Heart left ventricle (tissue), 16 donors: ENCODE measurements around the gene TLR3. TPM values are rescaled to one million over a fixed set of nuclear protein-coding genes. Genes with fewer than 3 reads are reported as not detected.

Source experiments
- ATAC-seq, 4 donors: fragments of 200-7000 bp; cut with Tn5 transposase; one replicate each; pipeline ENCODE4 v1.9.1; 2020 to 2022; ENCODE audit warnings: moderate library complexity in 4 of 4, mild to moderate bottlenecking in 3 of 4, moderate number of reproducible peaks in 1 of 4
- DNase-seq, 5 donors: peaks; one replicate each; pipeline ENCODE4 v3.0.0-alpha.2; 2020
- H3K27ac ChIP-seq, 12 donors: fragments of 200-600 bp; sonication (generic) in 4 of 12; one replicate each; pipeline versions ENCODE4 v1.5.0 to v1.8.0; 2016 to 2022; ENCODE audit warnings: mild to moderate bottlenecking in 2 of 12
- H3K27me3 ChIP-seq, 9 donors: fragments of 200-600 bp; sonication (generic) in 2 of 9; one replicate each; pipeline versions ENCODE4 v1.5.1 to v1.8.0; 2016 to 2022; ENCODE audit warnings: mild to moderate bottlenecking in 3 of 9
- H3K36me3 ChIP-seq, 9 donors: fragments of 200-600 bp; sonication (generic) in 2 of 9; one replicate each; pipeline versions ENCODE4 v1.5.0 to v1.8.0; 2018 to 2022; ENCODE audit warnings: mild to moderate bottlenecking in 2 of 9
- H3K4me1 ChIP-seq, 12 donors: fragments of 200-600 bp; sonication (generic) in 4 of 12; one replicate each; pipeline versions ENCODE4 v1.5.0 to v1.8.0; 2016 to 2022; ENCODE audit warnings: mild to moderate bottlenecking in 3 of 12
- H3K4me3 ChIP-seq, 12 donors: fragments of 200-600 bp; sonication (generic) in 4 of 12; one replicate each; pipeline versions ENCODE4 v1.5.0 to v1.8.0; 2017 to 2022; ENCODE audit warnings: mild to moderate bottlenecking in 9 of 12, moderate library complexity in 4 of 12
- H3K9me3 ChIP-seq, 12 donors: fragments of 200-600 bp; sonication (generic) in 4 of 12; one replicate each; pipeline versions ENCODE4 v1.5.0 to v1.8.0; 2016 to 2022; ENCODE audit warnings: mild to moderate bottlenecking in 1 of 12
- POLR2A ChIP-seq, 2 donors: fragments of 450-650 bp; IDR thresholded peaks; one replicate each; pipeline ENCODE4 v1.6.1; 2017; ENCODE audit warnings: antibody characterized with exemption in 2 of 2, mild to moderate bottlenecking in 2 of 2, moderate library complexity in 2 of 2
- WGBS, 4 donors: extraction: QIAGEN DNeasy Blood & Tissue Kit in 2 of 4; methylation state at CpG; one replicate each; pipeline versions ENCODE4 v1.1.5 to v1.1.7; 2013 to 2018; 5-methylcytosine and 5-hydroxymethylcytosine counted together
- intact Hi-C, 10 donors: fragments of 100-400 bp; cut with DNase I; formaldehyde crosslinking; loops; one replicate each; pipeline versions ENCODE4 v1.11.1 to v1.14.2; 2022
- polyA plus RNA-seq, 2 donors: library from polyadenylated mRNA; stranded (reverse); fragments of 200-250 nt; gene quantifications; one replicate each; pipeline ENCODE4 v1.2.3, GENCODE V29; 2013
- total RNA-seq, 9 donors: library from RNA; depleted of rRNA in 2 of 9; stranded (reverse); fragments of >200 nt in 2 of 9; fragmentation: NEBNext Ultra II Directional in 3 of 9; extraction: Animal tissue kit (Norgen Biotek cat#: 25700) in 3 of 9; gene quantifications; one replicate each; pipeline versions ENCODE4 v1.1.0 to v1.2.4, GENCODE V29; 2016 to 2023
- TF ChIP-seq, protein P1 (sequence below), 12 donors: fragments of 200-600 bp; sonication (generic) in 4 of 12; IDR thresholded peaks; one replicate each; pipeline versions ENCODE4 v1.5.0 to v1.8.0; 2018 to 2022; ENCODE audit warnings: antibody characterized with exemption in 12 of 12, mild to moderate bottlenecking in 5 of 12
- donor health status: ischemic (EF 13 %, LVEDD 7.1; RV severe dilation, severe dysfunction).
- donor health status: healthy with polysubstance abuse.
- donor health status: DM: no; HTN: yes; CAD: no.
- donor health status: DM: no; HTN: no; CAD: no.
- donor health status: ischemic (EF 25% LVEDD 6.9; RV normal size, moderate dysfunction).
- donor health status: ischemic (EF 25% LVEDD 5.7; RV mildly dilated, moderate dysfunction).
- donor health status: healthy.
- donor health status: DM: yes; HTN: yes; CAD: no.
- donor health status: ischemic (EF 35%, LVEDD 5.7; RV mildly dilated, moderate dysfunction).
- donor health status: nonischemic (EF 11% LVEDD 7.7; RV severe dilation, severe dysfunction).
- donor health status: DM: yes; HTN: yes; CAD: no.
- donor health status: PGD.
- donor health status: ischemic (EF 29% LVEDD 5.4; RV normal size, mild dysfunction).
- donor health status: nonischemic (EF 23%, LVEDD 6.1; RV moderate dilation, normal function).

TLR3 gene
- total and polyA plus RNA-seq, 11 donors, result 0.69 to 18.6 (median 2.8) TPM

DNA sequence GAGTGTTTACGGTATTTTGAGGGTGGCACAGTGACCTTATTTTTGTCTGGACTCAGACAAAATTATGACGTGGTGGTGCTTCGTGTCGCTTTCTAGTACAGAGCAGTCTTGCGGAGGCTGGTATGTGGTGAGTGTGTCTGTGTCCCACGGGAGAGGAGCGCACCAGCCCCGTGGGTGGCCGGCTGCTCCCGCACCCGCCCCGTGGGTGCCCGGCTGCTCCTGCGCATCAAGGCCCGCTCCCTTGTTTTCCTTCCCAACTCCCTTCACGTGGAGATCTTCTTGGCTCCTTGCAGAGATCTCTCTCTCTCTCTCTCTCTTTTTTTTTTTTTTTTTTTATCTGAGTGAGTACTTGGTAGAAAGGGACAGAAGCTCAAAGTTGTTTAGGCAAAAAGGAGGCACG, 23.3 kb downstream of the TLR3 start:
- ATAC-seq, result no peak
- 93% methylated on average over 17 of the region's 17 CpGs for WGBS, 4 donors

GRCh38 chr4:186095406-186095805, 26.4 kb downstream of the TLR3 start:
- no peaks in the 10 kb centered on the region for H3K27me3 ChIP-seq
- peaks cover 0 to 4% (median 0%) of the 10 kb centered on the region in 12 donors for H3K9me3 ChIP-seq
- no peaks in the 10 kb centered on the region for H3K36me3 ChIP-seq
- ATAC-seq (no peak), DNase-seq (no peak)
- intact Hi-C loops, result no loop called here
- 68 to 80% (median 75%) methylated on average over 13 of the region's 13 CpGs for WGBS, 4 donors
- no peak overlapping the region for H3K27ac ChIP-seq
- TF ChIP-seq, protein P1, sequence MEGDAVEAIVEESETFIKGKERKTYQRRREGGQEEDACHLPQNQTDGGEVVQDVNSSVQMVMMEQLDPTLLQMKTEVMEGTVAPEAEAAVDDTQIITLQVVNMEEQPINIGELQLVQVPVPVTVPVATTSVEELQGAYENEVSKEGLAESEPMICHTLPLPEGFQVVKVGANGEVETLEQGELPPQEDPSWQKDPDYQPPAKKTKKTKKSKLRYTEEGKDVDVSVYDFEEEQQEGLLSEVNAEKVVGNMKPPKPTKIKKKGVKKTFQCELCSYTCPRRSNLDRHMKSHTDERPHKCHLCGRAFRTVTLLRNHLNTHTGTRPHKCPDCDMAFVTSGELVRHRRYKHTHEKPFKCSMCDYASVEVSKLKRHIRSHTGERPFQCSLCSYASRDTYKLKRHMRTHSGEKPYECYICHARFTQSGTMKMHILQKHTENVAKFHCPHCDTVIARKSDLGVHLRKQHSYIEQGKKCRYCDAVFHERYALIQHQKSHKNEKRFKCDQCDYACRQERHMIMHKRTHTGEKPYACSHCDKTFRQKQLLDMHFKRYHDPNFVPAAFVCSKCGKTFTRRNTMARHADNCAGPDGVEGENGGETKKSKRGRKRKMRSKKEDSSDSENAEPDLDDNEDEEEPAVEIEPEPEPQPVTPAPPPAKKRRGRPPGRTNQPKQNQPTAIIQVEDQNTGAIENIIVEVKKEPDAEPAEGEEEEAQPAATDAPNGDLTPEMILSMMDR (IDR thresholded peaks at IDR 0.05), result no peak
- H3K4me1 ChIP-seq, result no peaks in the 10 kb centered on the region
- no peak overlapping the region for H3K4me3 ChIP-seq

More for the DNA sequence above, 23.3 kb downstream of the TLR3 start:
- Histone ChIP-seq H3K27me3 (no peaks in the 10 kb centered on the region), H3K9me3 (peaks cover 0 to 6% (median 0%) of the 10 kb centered on the region in 12 donors), H3K36me3 (no peaks in the 10 kb centered on the region), H3K4me3 (no peak overlapping the region), H3K4me1 (no peaks in the 10 kb centered on the region), H3K27ac (no peak overlapping the region)
- TF ChIP-seq, protein P1 (IDR thresholded peaks at IDR 0.05), result no peak
- DNase-seq, result no peak
- intact Hi-C loops, result no loop called here

GRCh38 chr4:186096681-186097165, 27.8 kb downstream of the TLR3 start:
- WGBS, 4 donors, result 73 to 84% (median 79%) methylated on average over 9 of the region's 9 CpGs
- no peak for DNase-seq
- intact Hi-C loops, result no loop called here
- ATAC-seq, result no peak
- Histone ChIP-seq H3K9me3 (no peaks in the 10 kb centered on the region), H3K27me3 (no peaks in the 10 kb centered on the region), H3K4me3 (no peak overlapping the region), H3K36me3 (no peaks in the 10 kb centered on the region), H3K4me1 (no peaks in the 10 kb centered on the region), H3K27ac (no peak overlapping the region)
- no peak for TF ChIP-seq POLR2A (IDR thresholded peaks at IDR 0.05)
- TF ChIP-seq, protein P1 (IDR thresholded peaks at IDR 0.05), result no peak

- intact Hi-C loops, result no loop called here
- H3K4me1 ChIP-seq, result no peaks in the 10 kb centered on the region
- DNase-seq (no peak), ATAC-seq (no peak)
- no peak overlapping the region for H3K4me3 ChIP-seq
- no peaks in the 10 kb centered on the region for H3K27me3 ChIP-seq
- WGBS, 4 donors, result 83 to 93% (median 88%) methylated on average over 5 of the region's 5 CpGs
- no peak overlapping the region for H3K27ac ChIP-seq
- no peaks in the 10 kb centered on the region for H3K36me3 ChIP-seq
- H3K9me3 ChIP-seq, result no peaks in the 10 kb centered on the region
- TF ChIP-seq POLR2A (IDR thresholded peaks at IDR 0.05), result no peak
- TF ChIP-seq, protein P1 (IDR thresholded peaks at IDR 0.05), result no peak
Measured at GRCh38 chr4:186097386-186097785, 28.4 kb downstream of the TLR3 start.
